ENCODE measurements around the gene TCF25. TPM values are rescaled to one million over a fixed set of nuclear protein-coding genes. Genes with fewer than 3 reads are reported as not detected.

The TCF25 gene
- total RNA-seq, 1 donor from 2014 or later, result 177 TPM

GRCh38 chr16:89860747-89861304, 12.6 kb upstream of the TCF25 start:
- TF ChIP-seq CTCF (IDR thresholded peaks at IDR 0.05; ENCODE audit: unreplicated experiment), result peak; percentile 96
- no peak overlapping the region for H3K27ac Mint-ChIP-seq
- no peaks in the 10 kb centered on the region for H3K27me3 Mint-ChIP-seq
- peaks cover 11% of the 10 kb centered on the region for H3K36me3 Mint-ChIP-seq (ENCODE audit: insufficient read depth)
- no peaks in the 10 kb centered on the region for H3K9me3 Mint-ChIP-seq (ENCODE audit: low read depth)
- H3K4me1 Mint-ChIP-seq (ENCODE audit: low read depth), result no peaks in the 10 kb centered on the region
- peak; percentile 73 for DNase-seq (ENCODE audit: low spot score, unreplicated experiment)
- H3K4me3 Mint-ChIP-seq (ENCODE audit: low read depth), result no peak overlapping the region

- no peak for TF ChIP-seq CTCF (IDR thresholded peaks at IDR 0.05; ENCODE audit: unreplicated experiment)
- Mint-ChIP-seq H3K4me1 (ENCODE audit: low read depth) (no peaks in the 10 kb centered on the region), H3K4me3 (ENCODE audit: low read depth) (no peak overlapping the region), H3K36me3 (ENCODE audit: insufficient read depth) (peaks cover 11% of the 10 kb centered on the region), H3K27ac (no peak overlapping the region), H3K9me3 (ENCODE audit: low read depth) (no peaks in the 10 kb centered on the region), H3K27me3 (no peaks in the 10 kb centered on the region)
- no peak for DNase-seq (ENCODE audit: low spot score, unreplicated experiment)
Measured at GRCh38 chr16:89861648-89862047, 11.7 kb upstream of the TCF25 start.

- peaks cover 13% of the 10 kb centered on the region for H3K36me3 Mint-ChIP-seq (ENCODE audit: insufficient read depth)
- H3K9me3 Mint-ChIP-seq (ENCODE audit: low read depth), result no peaks in the 10 kb centered on the region
- H3K4me3 Mint-ChIP-seq (ENCODE audit: low read depth), result no peak overlapping the region
- no peak overlapping the region for H3K27ac Mint-ChIP-seq
- TF ChIP-seq CTCF (IDR thresholded peaks at IDR 0.05; ENCODE audit: unreplicated experiment), result no peak
- DNase-seq (ENCODE audit: low spot score, unreplicated experiment), result no peak
- H3K27me3 Mint-ChIP-seq, result no peaks in the 10 kb centered on the region
- H3K4me1 Mint-ChIP-seq (ENCODE audit: low read depth), result no peaks in the 10 kb centered on the region
Measured at GRCh38 chr16:89862732-89863131, 10.7 kb upstream of the TCF25 start.

GRCh38 chr16:89863741-89864526, 9.5 kb upstream of the TCF25 start:
- DNase-seq (ENCODE audit: low spot score, unreplicated experiment), result no peak
- H3K4me3 Mint-ChIP-seq (ENCODE audit: low read depth), result no peak overlapping the region
- no peak overlapping the region for H3K27ac Mint-ChIP-seq
- TF ChIP-seq CTCF (IDR thresholded peaks at IDR 0.05; ENCODE audit: unreplicated experiment), result no peak
- H3K36me3 Mint-ChIP-seq (ENCODE audit: insufficient read depth), result peaks cover 13% of the 10 kb centered on the region
- H3K4me1 Mint-ChIP-seq (ENCODE audit: low read depth), result no peaks in the 10 kb centered on the region
- no peaks in the 10 kb centered on the region for H3K9me3 Mint-ChIP-seq (ENCODE audit: low read depth)
- no peaks in the 10 kb centered on the region for H3K27me3 Mint-ChIP-seq

- Mint-ChIP-seq H3K9me3 (ENCODE audit: low read depth) (no peaks in the 10 kb centered on the region), H3K27ac (no peak overlapping the region)
Measured at GRCh38 chr16:89864527-89864820, 8.9 kb upstream of the TCF25 start.

More at GRCh38 chr16:89864527-89864820, 8.9 kb upstream of the TCF25 start:
- DNase-seq (ENCODE audit: low spot score, unreplicated experiment), result no peak
- no peaks in the 10 kb centered on the region for H3K27me3 Mint-ChIP-seq
- no peaks in the 10 kb centered on the region for H3K4me1 Mint-ChIP-seq (ENCODE audit: low read depth)
- H3K4me3 Mint-ChIP-seq (ENCODE audit: low read depth), result no peak overlapping the region
- TF ChIP-seq CTCF (IDR thresholded peaks at IDR 0.05; ENCODE audit: unreplicated experiment), result no peak
- H3K36me3 Mint-ChIP-seq (ENCODE audit: insufficient read depth), result peaks cover 13% of the 10 kb centered on the region
